SK-N-SH treated with all-trans-retinoic acid at 6 μM for 48 hours (cell line): Measurements from ENCODE around the gene CCL22.
"Not testable (repeated sequence)": the region's sequence is repeated elsewhere in the genome, so short reads cannot be mapped to it uniquely, and the experiment has no call there.

Source experiments
- ATAC-seq: fragments of 200-7000 bp; cut with Tn5 transposase; 3 replicates; pipeline ENCODE4 v1.9.1; 2020; ENCODE audit warnings: mild to moderate bottlenecking, moderate library complexity
- ARNTL ChIP-seq: fragments of 450-650 bp; formaldehyde crosslinking; IDR thresholded peaks from 2 replicates; pipeline ENCODE4 v1.5.0; 2020; ENCODE audit warnings: low read depth, mild to moderate bottlenecking, moderate library complexity, borderline replicate concordance
- BACH2 ChIP-seq: fragments of 250-450 bp; sonication (Bioruptor Pico); IDR thresholded peaks from 2 replicates; pipeline ENCODE4 v1.9.0; 2021; ENCODE audit warnings: mild to moderate bottlenecking, borderline replicate concordance
- CSDC2 ChIP-seq: fragments of 250-450 bp; sonication (Bioruptor Pico); IDR thresholded peaks from 2 replicates; pipeline ENCODE4 v1.5.0; 2020; ENCODE audit warnings: mild to moderate bottlenecking, moderate library complexity
- GLIS3 ChIP-seq: fragments of 250-450 bp; sonication (Bioruptor Pico); IDR thresholded peaks from 2 replicates; pipeline ENCODE4 v1.5.0; 2020; ENCODE audit warnings: mild to moderate bottlenecking, moderate library complexity
- ISL1 ChIP-seq: fragments of 250-450 bp; sonication (Bioruptor Pico); IDR thresholded peaks from 2 replicates; pipeline ENCODE4 v2.1.2; 2022; ENCODE audit warnings: mild to moderate bottlenecking, moderate library complexity
- OSR1 ChIP-seq: fragments of 250-450 bp; sonication (Bioruptor Pico); IDR thresholded peaks from 2 replicates; pipeline ENCODE4 v1.8.0; 2022; ENCODE audit warnings: moderate library complexity, mild to moderate bottlenecking, inconsistent platforms
- PPARA ChIP-seq: fragments of 250-450 bp; sonication (Bioruptor Pico); IDR thresholded peaks from 2 replicates; pipeline ENCODE4 v1.5.0; 2020; ENCODE audit warnings: mild to moderate bottlenecking, borderline replicate concordance
- RARB ChIP-seq: fragments of 250-450 bp; sonication (Bioruptor Pico); IDR thresholded peaks from 2 replicates; pipeline ENCODE4 v1.8.0; 2021; ENCODE audit warnings: mild to moderate bottlenecking, moderate library complexity
- SNAI2 ChIP-seq: fragments of 250-450 bp; sonication (Bioruptor Pico); IDR thresholded peaks from 2 replicates; pipeline ENCODE4 v1.5.0; 2020; ENCODE audit warnings: mild to moderate bottlenecking, moderate library complexity
- TCF4 ChIP-seq: fragments of 250-450 bp; sonication (Bioruptor Pico); IDR thresholded peaks from 2 replicates; pipeline ENCODE4 v1.8.0; 2021; ENCODE audit warnings: mild to moderate bottlenecking, moderate library complexity, borderline replicate concordance
- TOX ChIP-seq: fragments of 250-450 bp; sonication (Bioruptor Pico); IDR thresholded peaks from 2 replicates; pipeline ENCODE4 v1.8.0; 2021; ENCODE audit warnings: mild to moderate bottlenecking, moderate library complexity, borderline replicate concordance
- TSHZ2 ChIP-seq: fragments of 250-450 bp; sonication (Bioruptor Pico); IDR thresholded peaks from 2 replicates; pipeline ENCODE4 v1.5.0; 2020; ENCODE audit warnings: mild to moderate bottlenecking, moderate library complexity
- ZC3H10 ChIP-seq: fragments of 250-450 bp; sonication (Bioruptor Pico); IDR thresholded peaks from 2 replicates; pipeline ENCODE4 v1.5.1; 2021; ENCODE audit warnings: mild to moderate bottlenecking, moderate library complexity
- ZFP3 ChIP-seq: fragments of 250-450 bp; sonication (Bioruptor Pico); IDR thresholded peaks from 2 replicates; pipeline ENCODE4 v1.5.0; 2020; ENCODE audit warnings: mild to moderate bottlenecking, moderate library complexity
- ZFP30 ChIP-seq: fragments of 450-650 bp; formaldehyde crosslinking; IDR thresholded peaks from 2 replicates; pipeline ENCODE4 v1.5.0; 2022; ENCODE audit warnings: mild to moderate bottlenecking, moderate library complexity
- ZNF565 ChIP-seq: fragments of 450-650 bp; formaldehyde crosslinking; conservative IDR thresholded peaks from 2 replicates; pipeline ENCODE4 v1.5.0; 2020; ENCODE audit warnings: low read depth, mild to moderate bottlenecking, moderate library complexity
- ZNF70 ChIP-seq: fragments of 450-650 bp; formaldehyde crosslinking; IDR thresholded peaks from 2 replicates; pipeline ENCODE4 v1.5.0; 2020; ENCODE audit warnings: mild to moderate bottlenecking, moderate library complexity
- ZNF8 ChIP-seq: fragments of 450-650 bp; formaldehyde crosslinking; IDR thresholded peaks from 2 replicates; pipeline ENCODE4 v1.5.0; 2020; ENCODE audit warnings: mild to moderate bottlenecking, moderate library complexity
- TF ChIP-seq, protein P1 (sequence below): fragments of 250-450 bp; sonication (Bioruptor Pico); IDR thresholded peaks from 2 replicates; pipeline ENCODE4 v1.8.0; 2020; ENCODE audit warnings: mild to moderate bottlenecking, moderate library complexity, borderline replicate concordance
- TF ChIP-seq, protein P2 (sequence below): fragments of 250-450 bp; sonication (Bioruptor Pico); IDR thresholded peaks from 2 replicates; pipeline ENCODE4 v1.5.1; 2021; ENCODE audit warnings: mild to moderate bottlenecking, moderate library complexity

Gene CCL22

GRCh38 chr16:57395026-57395425 lies 36.4 kb downstream of the CCL22 start:
- no peak for ATAC-seq

GRCh38 chr16:57396786-57397185 lies 38.2 kb downstream of the CCL22 start:
- no peak for ATAC-seq
- TF ChIP-seq CSDC2 (CRISPR knock-in tag), result no peak
- no peak for TF ChIP-seq ISL1 (CRISPR knock-in tag)
- TF ChIP-seq TOX, result no peak
- TF ChIP-seq GLIS3, result no peak
- no peak for TF ChIP-seq OSR1
- no peak for TF ChIP-seq TSHZ2
- no peak for TF ChIP-seq ZC3H10
- TF ChIP-seq PPARA, result no peak
- TF ChIP-seq ZNF70 (CRISPR knock-in tag), result no peak
- TF ChIP-seq BACH2 (CRISPR knock-in tag), result no peak
- no peak for TF ChIP-seq ZNF8 (CRISPR knock-in tag)
- TF ChIP-seq ZFP3 (CRISPR knock-in tag), result no peak
- no peak for TF ChIP-seq TCF4 (CRISPR knock-in tag)

More at GRCh38 chr16:57395026-57395425, 36.4 kb downstream of the CCL22 start:
- TF ChIP-seq ZFP30 (no peak), OSR1 (no peak), SNAI2 (no peak), ZNF8 (CRISPR knock-in tag) (no peak), PPARA (no peak), BACH2 (CRISPR knock-in tag) (no peak)

DNA sequence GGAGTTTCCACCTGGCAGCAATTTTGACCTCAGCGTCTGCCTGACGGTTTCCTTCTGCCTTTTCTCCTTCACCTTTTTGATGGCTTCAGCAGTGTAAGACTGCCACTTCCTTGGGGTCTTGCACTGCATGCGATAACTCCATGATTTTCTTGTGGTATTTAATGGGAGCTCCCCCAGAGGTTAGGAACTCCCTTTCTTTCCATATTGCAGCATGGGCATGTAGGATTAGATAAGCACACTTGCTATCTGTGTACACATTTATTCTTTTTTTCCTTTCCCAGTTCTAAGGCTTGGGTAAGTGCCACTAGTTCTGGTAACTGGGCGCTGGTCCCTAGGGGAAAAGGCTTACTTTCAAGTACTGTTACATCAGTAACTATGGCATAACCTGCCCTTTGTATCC lies 38.9 kb downstream of the CCL22 start:
- not testable (repeated sequence) for ATAC-seq

GRCh38 chr16:57401943-57402640 lies 43.5 kb downstream of the CCL22 start:
- ATAC-seq, result no peak
- TF ChIP-seq ZFP30 (no peak), GLIS3 (no peak), RARB (CRISPR knock-in tag) (no peak), BACH2 (CRISPR knock-in tag) (no peak), ZNF70 (CRISPR knock-in tag) (no peak), CSDC2 (CRISPR knock-in tag) (no peak)
- TF ChIP-seq, all 23 proteins: peak for 0

GRCh38 chr16:57403965-57404817 lies 45.6 kb downstream of the CCL22 start, which contains the start of gene CCL17:
TSS of gene CCL17 (plus strand) at chr16:57404767. CDS start at chr16:57413933, 9,166 bp downstream.
- TF ChIP-seq CSDC2 (CRISPR knock-in tag) (no peak), OSR1 (no peak), TCF4 (CRISPR knock-in tag) (no peak), ZNF70 (CRISPR knock-in tag) (no peak)
- no peak for ATAC-seq

DNA sequence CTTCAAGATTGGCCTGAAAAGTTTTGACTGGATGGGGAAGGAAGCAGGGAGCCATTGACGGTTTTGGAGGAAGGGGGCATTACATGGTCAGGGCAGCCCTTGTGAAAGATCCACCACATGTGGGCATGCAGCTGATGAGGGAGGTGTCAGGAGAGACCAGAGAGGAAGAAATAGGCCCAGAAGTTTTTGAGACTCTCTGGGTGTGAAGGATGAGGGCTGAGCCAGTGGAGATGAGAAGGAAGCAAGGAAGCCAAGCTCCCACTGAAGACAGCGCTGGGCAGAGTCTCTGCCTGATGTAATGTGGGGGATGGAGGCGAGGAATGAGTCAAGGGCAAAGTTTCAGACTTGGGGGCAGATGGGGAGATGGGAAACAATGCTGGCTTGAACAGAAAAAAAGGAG lies 46.5 kb downstream of the CCL22 start:
- ATAC-seq, result no peak
- no peak for TF ChIP-seq CSDC2 (CRISPR knock-in tag)
- TF ChIP-seq ZNF8 (CRISPR knock-in tag), result no peak
- no peak for TF ChIP-seq RARB (CRISPR knock-in tag)
- no peak for TF ChIP-seq ARNTL (CRISPR knock-in tag)
- no peak for TF ChIP-seq ZNF70 (CRISPR knock-in tag)
- TF ChIP-seq GLIS3, result no peak
- TF ChIP-seq TCF4 (CRISPR knock-in tag), result no peak
- no peak for TF ChIP-seq ISL1 (CRISPR knock-in tag)
- no peak for TF ChIP-seq TSHZ2
- TF ChIP-seq TOX, result no peak
- TF ChIP-seq OSR1, result no peak
- TF ChIP-seq ZNF565, result no peak
- TF ChIP-seq, protein P1, sequence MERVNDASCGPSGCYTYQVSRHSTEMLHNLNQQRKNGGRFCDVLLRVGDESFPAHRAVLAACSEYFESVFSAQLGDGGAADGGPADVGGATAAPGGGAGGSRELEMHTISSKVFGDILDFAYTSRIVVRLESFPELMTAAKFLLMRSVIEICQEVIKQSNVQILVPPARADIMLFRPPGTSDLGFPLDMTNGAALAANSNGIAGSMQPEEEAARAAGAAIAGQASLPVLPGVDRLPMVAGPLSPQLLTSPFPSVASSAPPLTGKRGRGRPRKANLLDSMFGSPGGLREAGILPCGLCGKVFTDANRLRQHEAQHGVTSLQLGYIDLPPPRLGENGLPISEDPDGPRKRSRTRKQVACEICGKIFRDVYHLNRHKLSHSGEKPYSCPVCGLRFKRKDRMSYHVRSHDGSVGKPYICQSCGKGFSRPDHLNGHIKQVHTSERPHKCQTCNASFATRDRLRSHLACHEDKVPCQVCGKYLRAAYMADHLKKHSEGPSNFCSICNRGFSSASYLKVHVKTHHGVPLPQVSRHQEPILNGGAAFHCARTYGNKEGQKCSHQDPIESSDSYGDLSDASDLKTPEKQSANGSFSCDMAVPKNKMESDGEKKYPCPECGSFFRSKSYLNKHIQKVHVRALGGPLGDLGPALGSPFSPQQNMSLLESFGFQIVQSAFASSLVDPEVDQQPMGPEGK (CRISPR knock-in tag), result no peak
- TF ChIP-seq, protein P2, sequence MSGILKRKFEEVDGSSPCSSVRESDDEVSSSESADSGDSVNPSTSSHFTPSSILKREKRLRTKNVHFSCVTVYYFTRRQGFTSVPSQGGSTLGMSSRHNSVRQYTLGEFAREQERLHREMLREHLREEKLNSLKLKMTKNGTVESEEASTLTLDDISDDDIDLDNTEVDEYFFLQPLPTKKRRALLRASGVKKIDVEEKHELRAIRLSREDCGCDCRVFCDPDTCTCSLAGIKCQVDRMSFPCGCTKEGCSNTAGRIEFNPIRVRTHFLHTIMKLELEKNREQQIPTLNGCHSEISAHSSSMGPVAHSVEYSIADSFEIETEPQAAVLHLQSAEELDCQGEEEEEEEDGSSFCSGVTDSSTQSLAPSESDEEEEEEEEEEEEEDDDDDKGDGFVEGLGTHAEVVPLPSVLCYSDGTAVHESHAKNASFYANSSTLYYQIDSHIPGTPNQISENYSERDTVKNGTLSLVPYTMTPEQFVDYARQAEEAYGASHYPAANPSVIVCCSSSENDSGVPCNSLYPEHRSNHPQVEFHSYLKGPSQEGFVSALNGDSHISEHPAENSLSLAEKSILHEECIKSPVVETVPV (CRISPR knock-in tag), result no peak
- no peak for TF ChIP-seq SNAI2
